Stimulated activated CD4-positive, alpha-beta T cell treated with anti-CD3 and anti-CD28 coated beads, Interleukin-2, amount 100 ng/mL, for 24 hours (primary cell): ENCODE measurements around the gene HTRA3.
A peak's percentile ranks its signal among the peaks of the same experiment; 100 is the strongest.

ENCODE experiments used
- DNase-seq, 2 donors: peaks; one replicate each; pipeline ENCODE4 v3.0.0-alpha.2; 2020

Gene HTRA3

GRCh38 chr4:8235224-8235623 is 34.3 kb upstream of the HTRA3 start:
- DNase-seq, result no peak

GRCh38 chr4:8235686-8236085 is 33.9 kb upstream of the HTRA3 start:
- no peak for DNase-seq

GRCh38 chr4:8236106-8236919 is 33.2 kb upstream of the HTRA3 start:
- DNase-seq, result no peak

GRCh38 chr4:8236920-8237195 is 32.7 kb upstream of the HTRA3 start:
- DNase-seq, result no peak

- no peak for DNase-seq
These were observed 32.1 kb upstream of the HTRA3 start for GRCh38 chr4:8237256-8237989.

GRCh38 chr4:8238036-8238511 is 31.5 kb upstream of the HTRA3 start:
- no peak for DNase-seq

- no peak for DNase-seq
These were observed 31.0 kb upstream of the HTRA3 start for GRCh38 chr4:8238515-8239053.

- DNase-seq, result no peak
These were observed 30.3 kb upstream of the HTRA3 start for GRCh38 chr4:8239226-8239625.

GRCh38 chr4:8239661-8240060 is 29.9 kb upstream of the HTRA3 start:
- DNase-seq, result no peak

- no peak for DNase-seq
These were observed 29.1 kb upstream of the HTRA3 start for GRCh38 chr4:8240211-8241041.

GRCh38 chr4:8241211-8241779 is 28.3 kb upstream of the HTRA3 start:
- DNase-seq, result no peak

- DNase-seq, result peak; percentile 89 to 91
These were observed 27.5 kb upstream of the HTRA3 start for GRCh38 chr4:8241895-8242696.

GRCh38 chr4:8242782-8243560 is 26.6 kb upstream of the HTRA3 start:
- no peak for DNase-seq

- DNase-seq, result no peak
These were observed 25.4 kb upstream of the HTRA3 start for GRCh38 chr4:8244001-8244757.

- no peak for DNase-seq
These were observed 24.6 kb upstream of the HTRA3 start for GRCh38 chr4:8244931-8245460.

GRCh38 chr4:8245884-8246833 is 23.4 kb upstream of the HTRA3 start:
- no peak for DNase-seq

- DNase-seq, result no peak
These were observed 22.3 kb upstream of the HTRA3 start for GRCh38 chr4:8247047-8247930.

- DNase-seq, result no peak
These were observed 21.5 kb upstream of the HTRA3 start for GRCh38 chr4:8248091-8248490.
